Measurements from ENCODE around the gene PUS10.

DNA sequence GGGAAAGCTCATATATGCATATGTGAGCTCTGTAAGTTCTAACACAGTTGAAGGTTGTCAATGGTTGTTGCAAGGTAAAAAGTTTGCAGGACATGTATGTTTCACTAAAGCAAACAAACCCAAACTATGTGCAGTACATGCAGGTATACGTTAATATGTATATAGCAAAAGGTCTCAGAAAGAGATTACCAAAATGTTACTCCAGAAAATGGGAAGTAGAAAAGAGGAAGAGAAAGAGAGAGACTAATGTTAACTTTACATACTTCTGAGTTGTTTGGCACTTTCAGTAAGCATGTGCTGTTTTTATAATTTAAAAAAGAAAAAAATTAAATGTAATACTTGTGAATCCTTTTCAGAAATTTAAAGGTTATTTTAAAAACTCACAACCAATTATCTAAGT, 33.3 kb downstream of the PUS10 start:
- TF ChIP-seq, protein P1, sequence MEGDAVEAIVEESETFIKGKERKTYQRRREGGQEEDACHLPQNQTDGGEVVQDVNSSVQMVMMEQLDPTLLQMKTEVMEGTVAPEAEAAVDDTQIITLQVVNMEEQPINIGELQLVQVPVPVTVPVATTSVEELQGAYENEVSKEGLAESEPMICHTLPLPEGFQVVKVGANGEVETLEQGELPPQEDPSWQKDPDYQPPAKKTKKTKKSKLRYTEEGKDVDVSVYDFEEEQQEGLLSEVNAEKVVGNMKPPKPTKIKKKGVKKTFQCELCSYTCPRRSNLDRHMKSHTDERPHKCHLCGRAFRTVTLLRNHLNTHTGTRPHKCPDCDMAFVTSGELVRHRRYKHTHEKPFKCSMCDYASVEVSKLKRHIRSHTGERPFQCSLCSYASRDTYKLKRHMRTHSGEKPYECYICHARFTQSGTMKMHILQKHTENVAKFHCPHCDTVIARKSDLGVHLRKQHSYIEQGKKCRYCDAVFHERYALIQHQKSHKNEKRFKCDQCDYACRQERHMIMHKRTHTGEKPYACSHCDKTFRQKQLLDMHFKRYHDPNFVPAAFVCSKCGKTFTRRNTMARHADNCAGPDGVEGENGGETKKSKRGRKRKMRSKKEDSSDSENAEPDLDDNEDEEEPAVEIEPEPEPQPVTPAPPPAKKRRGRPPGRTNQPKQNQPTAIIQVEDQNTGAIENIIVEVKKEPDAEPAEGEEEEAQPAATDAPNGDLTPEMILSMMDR (IDR thresholded peaks at IDR 0.05): no peak
- no peak for TF ChIP-seq POLR2A (IDR thresholded peaks at IDR 0.05)

Measured in testis (tissue), 2 donors.